Endothelial cell of umbilical vein (primary cell): ENCODE data around the gene S100A14. TPM values are rescaled to one million over a fixed set of nuclear protein-coding genes. Genes with fewer than 3 reads are reported as not detected.

Experiments
- BruUV-seq: library from RNA; stranded (reverse); fragments of 400-500 nt; replicated peaks from 2 replicates; lab custom pipeline; 2021; lab: Mats Ljungman, UMichigan
- CTCF ChIA-PET: fragments of 300-600, 350-600 bp; sonication (Branson Sonifier 250); formaldehyde crosslinking; loops from one replicate; lab custom pipeline; 2021; ENCODE audit warnings: antibody characterized with exemption, inconsistent platforms; lab: Charles Lee
- POLR2A ChIA-PET: fragments of 300-600, 350-600 bp; sonication (Branson Sonifier 250); formaldehyde crosslinking; loops from one replicate; lab custom pipeline; 2021; ENCODE audit warnings: antibody characterized with exemption, inconsistent platforms; lab: Charles Lee
- DNase-seq: peaks from one replicate; pipeline ENCODE4 v3.0.0-alpha.2; 2011; ENCODE audit warnings: low read depth, low spot score
- FAIRE-seq: peaks from 2 replicates; lab custom pipeline; 2011; peaks lifted over from hg19 to GRCh38; lab: Jason Lieb, UNC
- H2AFZ ChIP-seq: 2 replicates; pipeline ENCODE4 v1.6.0; 2012; ENCODE audit warnings: low read depth, low read length, control low read depth, inconsistent platforms
- H3K27ac ChIP-seq: 2 replicates; pipeline ENCODE4 v1.5.1; 2011; ENCODE audit warnings: low read depth, mild to moderate bottlenecking, control low read depth, low read length, moderate library complexity; ENCODE audit not compliant: insufficient read depth
- H3K27me3 ChIP-seq, 2 experiments: 2 replicates each; pipeline versions ENCODE4 v1.6.0 to v1.6.1; 2011; ENCODE audit warnings: low read length in 2 of 2, mixed read lengths in 1 of 2; ENCODE audit not compliant: control insufficient read depth in 2 of 2, insufficient read depth in 2 of 2
- H3K36me3 ChIP-seq, 2 experiments: 2 replicates in 1 of 2; 3 replicates in 1 of 2; pipeline ENCODE4 v1.5.1; 2011; ENCODE audit warnings: low read length in 2 of 2, mild to moderate bottlenecking in 1 of 2, moderate library complexity in 1 of 2; ENCODE audit not compliant: control insufficient read depth in 2 of 2, insufficient read depth in 2 of 2; ENCODE audit errors: extremely low read depth in 1 of 2
- H3K4me1 ChIP-seq: 3 replicates; pipeline ENCODE4 v1.5.1; 2011; ENCODE audit warnings: mild to moderate bottlenecking, low read length; ENCODE audit not compliant: control insufficient read depth, insufficient read depth; ENCODE audit errors: extremely low read depth
- H3K4me2 ChIP-seq: 2 replicates; pipeline ENCODE4 v1.6.1; 2011; ENCODE audit warnings: low read length, control low read depth, mixed read lengths; ENCODE audit not compliant: insufficient read depth
- H3K4me3 ChIP-seq, 3 experiments: fragments of 200-600 bp in 1 of 3; sonication (generic), shearing (Covaris generic) in 1 of 3; replicated peaks in 1 of 3; 2 replicates each; pipeline ENCODE4 v1.5.1; 2011 to 2016; ENCODE audit warnings: control low read depth in 3 of 3, low read length in 3 of 3, mild to moderate bottlenecking in 2 of 3, inconsistent platforms in 1 of 3, low read depth in 1 of 3, moderate library complexity in 1 of 3; ENCODE audit not compliant: insufficient read depth in 1 of 3
- H3K79me2 ChIP-seq: 2 replicates; pipeline ENCODE4 v1.6.0; 2012; ENCODE audit warnings: low read length, inconsistent platforms; ENCODE audit not compliant: control insufficient read depth, insufficient read depth
- H3K9ac ChIP-seq: replicated peaks from 2 replicates; pipeline ENCODE3; 2011; ENCODE audit warnings: low read length, control low read depth; ENCODE audit not compliant: insufficient read depth; ENCODE audit errors: extremely low read depth
- H3K9me1 ChIP-seq: replicated peaks from 3 replicates; pipeline ENCODE4 v1.6.0; 2011; ENCODE audit warnings: mild to moderate bottlenecking, low read length; ENCODE audit not compliant: control insufficient read depth, insufficient read depth; ENCODE audit errors: extremely low read depth
- H3K9me3 ChIP-seq: replicated peaks from 2 replicates; pipeline ENCODE4 v1.5.1; 2012; ENCODE audit warnings: low read length, inconsistent platforms; ENCODE audit not compliant: control insufficient read depth, insufficient read depth
- H4K20me1 ChIP-seq: replicated peaks from 2 replicates; pipeline ENCODE3; 2011; ENCODE audit warnings: mild to moderate bottlenecking, low read length; ENCODE audit not compliant: control insufficient read depth, insufficient read depth; ENCODE audit errors: extremely low read depth
- CTCF ChIP-seq, 2 donors: IDR thresholded peaks; 1 replicate in 1 of 2; 2 replicates in 1 of 2; pipeline ENCODE4 v1.5.1; 2011; ENCODE audit warnings: low read length in 2 of 2, mild to moderate bottlenecking in 2 of 2, moderate library complexity in 2 of 2, control low read depth in 1 of 2, inconsistent platforms in 1 of 2, low read depth in 1 of 2; ENCODE audit not compliant: insufficient read depth in 1 of 2; ENCODE audit errors: extremely low read depth in 1 of 2
- EZH2 ChIP-seq: IDR thresholded peaks from 2 replicates; pipeline ENCODE4 v1.6.1; 2012; ENCODE audit warnings: borderline replicate concordance, low read depth, mild to moderate bottlenecking, moderate library complexity, low read length, inconsistent platforms; ENCODE audit not compliant: severe bottlenecking
- FOS ChIP-seq: IDR thresholded peaks from 2 replicates; pipeline ENCODE4 v1.6.1; 2011; ENCODE audit warnings: mild to moderate bottlenecking, low read length, moderate library complexity, borderline replicate concordance; ENCODE audit not compliant: insufficient read depth
- GATA2 ChIP-seq: IDR thresholded peaks from 2 replicates; pipeline ENCODE4 v1.7.0; 2011; ENCODE audit warnings: low read depth, mild to moderate bottlenecking, moderate library complexity, mixed read lengths, low read length; ENCODE audit not compliant: insufficient read length, insufficient read depth
- JUN ChIP-seq: IDR thresholded peaks from 2 replicates; pipeline ENCODE4 v1.6.1; 2011; ENCODE audit warnings: borderline replicate concordance, low read depth; ENCODE audit not compliant: insufficient read length, insufficient read depth
- MAX ChIP-seq: IDR thresholded peaks from 2 replicates; pipeline ENCODE4 v1.6.1; 2011; ENCODE audit not compliant: insufficient read depth, insufficient read length
- MYC ChIP-seq: IDR thresholded peaks from one replicate; pipeline ENCODE4 v1.6.1; 2011; ENCODE audit warnings: mild to moderate bottlenecking, low read depth, low read length
- POLR2A ChIP-seq: IDR thresholded peaks from 2 replicates; pipeline ENCODE4 v1.6.1; 2012; ENCODE audit warnings: low read depth, mild to moderate bottlenecking, control low read depth, low read length
- POLR2AphosphoS5 ChIP-seq: IDR thresholded peaks from 2 replicates; pipeline ENCODE4 v1.6.1; 2012; ENCODE audit warnings: low read depth, mild to moderate bottlenecking, control low read depth, low read length, moderate library complexity; ENCODE audit not compliant: insufficient read depth
- dilution Hi-C: fragments of 300-500 bp; cut with MboI; formaldehyde crosslinking; loops from one replicate; pipeline ENCODE4 v1.15.0; 2019; ENCODE audit warnings: low sequenced_read_pairs; ENCODE audit not compliant: extremely low pct_ligation_motif_present
- intact Hi-C: fragments of 100-400 bp; cut with micrococcal nuclease; formaldehyde crosslinking; loops from one replicate; pipeline ENCODE4 v1.10.0; 2022
- polyA plus RNA-seq, 4 experiments: library from polyadenylated mRNA; depleted of rRNA in 3 of 4; stranded (reverse) in 3 of 4; unstranded in 1 of 4; fragments of >200 nt; gene quantifications; 2 replicates each; pipeline versions ENCODE4 v1.2.1 to v1.2.3, GENCODE V29; 2011 to 2012; ENCODE audit warnings: missing spikeins in 1 of 4
- total RNA-seq: library from RNA; stranded (reverse); gene quantifications from 2 replicates; pipeline ENCODE4 v1.2.3, GENCODE V29; 2021

Gene S100A14
- total and polyA plus RNA-seq, 2 donors (not counting 3 experiments of a cell fraction or from before 2014, with no cell fraction given) = 0.10 TPM; not detected in 1

- peaks cover 14% of the 10 kb centered on the region for H3K4me1 ChIP-seq
- H3K79me2 ChIP-seq = peaks cover 28% of the 10 kb centered on the region
- no peak overlapping the region for H2AFZ ChIP-seq
- no peak overlapping the region for H3K9ac ChIP-seq
- CTCF ChIA-PET = interaction anchor here (1.3 to 7.8 kb wide), 3 partner anchors 13 to 52 kb away, joined by 4 to 145 read pairs (median 4); no protein-coding TSS in a partner anchor
- no peak for TF ChIP-seq JUN
- TF ChIP-seq POLR2AphosphoS5 = no peak
- TF ChIP-seq CTCF (IDR thresholded peaks at IDR 0.05; ENCODE audit: extremely low read depth in 1 of 2, insufficient read depth in 1 of 2, low read depth in 1 of 2, low read length in 2 of 2) = no peak
- TF ChIP-seq FOS = no peak
- no peak for TF ChIP-seq GATA2
- TF ChIP-seq MAX = no peak
- TF ChIP-seq MYC = no peak
- TF ChIP-seq POLR2A = no peak
- TF ChIP-seq EZH2 = no peak
- FAIRE-seq (no peak), DNase-seq (no peak)
- no peaks in the 10 kb centered on the region for H3K27me3 ChIP-seq
- POLR2A ChIA-PET = interaction anchor here (0.6 to 1.8 kb wide), 2 partner anchors 11 to 17 kb away, joined by 8 read pairs; partner anchors contain the start of gene CHTOP
- H3K4me2 ChIP-seq = no peak overlapping the region
- no peaks in the 10 kb centered on the region for H4K20me1 ChIP-seq
- peaks cover 0 to 6% of the 10 kb centered on the region in 2 experiments for H3K36me3 ChIP-seq
- no peaks in the 10 kb centered on the region for H3K9me1 ChIP-seq
- H3K4me3 ChIP-seq = no peak overlapping the region
- intact Hi-C loops = no loop called here
- BruUV-seq = no TSS peak
- no peaks in the 10 kb centered on the region for H3K9me3 ChIP-seq
- H3K27ac ChIP-seq = no peak overlapping the region
- dilution Hi-C loops = no loop called here
Observed at GRCh38 chr1:153623101-153623500, 7.0 kb upstream of the S100A14 start.
